ENCODE measurements around the gene VPS13D.

DNA sequence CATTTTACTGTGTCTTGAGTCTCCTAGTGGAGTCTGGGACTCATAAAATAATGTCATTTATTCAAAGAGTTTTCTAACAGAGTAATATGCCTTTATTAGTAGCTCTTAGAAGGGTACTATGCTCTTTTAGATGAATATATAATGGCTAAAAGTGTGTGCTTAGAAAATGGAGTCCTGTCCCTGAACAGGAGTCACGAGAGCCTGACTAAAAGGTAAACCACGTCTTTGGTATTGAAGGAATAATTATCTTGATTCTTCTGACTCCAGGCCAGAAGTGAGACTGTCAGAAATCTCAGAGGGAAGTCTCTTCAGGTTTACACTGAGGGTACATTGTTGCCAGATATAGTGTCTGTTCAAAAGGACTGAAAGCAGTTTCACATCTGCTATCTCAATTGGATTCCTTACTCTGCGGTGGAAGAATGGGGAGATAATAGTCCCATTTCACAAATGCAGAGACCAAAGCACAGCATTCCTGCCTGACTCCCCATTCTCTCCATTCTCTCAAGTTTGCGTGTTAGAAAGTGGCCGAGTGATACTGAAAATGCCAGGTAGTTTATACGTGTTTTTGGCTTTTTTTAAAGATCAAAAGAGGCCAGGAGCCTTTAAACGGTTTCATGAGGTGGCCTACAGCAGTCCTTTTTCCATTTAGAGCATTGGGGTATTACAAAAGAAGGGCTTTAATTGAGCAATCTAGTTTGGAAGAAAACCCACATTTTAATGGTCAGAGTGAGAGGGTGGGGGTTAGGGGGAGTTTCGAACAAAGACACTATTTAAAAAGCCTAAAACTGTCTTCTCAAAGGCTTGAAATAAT, 176.6 kb downstream of the VPS13D start:
- TF ChIP-seq, protein P1, sequence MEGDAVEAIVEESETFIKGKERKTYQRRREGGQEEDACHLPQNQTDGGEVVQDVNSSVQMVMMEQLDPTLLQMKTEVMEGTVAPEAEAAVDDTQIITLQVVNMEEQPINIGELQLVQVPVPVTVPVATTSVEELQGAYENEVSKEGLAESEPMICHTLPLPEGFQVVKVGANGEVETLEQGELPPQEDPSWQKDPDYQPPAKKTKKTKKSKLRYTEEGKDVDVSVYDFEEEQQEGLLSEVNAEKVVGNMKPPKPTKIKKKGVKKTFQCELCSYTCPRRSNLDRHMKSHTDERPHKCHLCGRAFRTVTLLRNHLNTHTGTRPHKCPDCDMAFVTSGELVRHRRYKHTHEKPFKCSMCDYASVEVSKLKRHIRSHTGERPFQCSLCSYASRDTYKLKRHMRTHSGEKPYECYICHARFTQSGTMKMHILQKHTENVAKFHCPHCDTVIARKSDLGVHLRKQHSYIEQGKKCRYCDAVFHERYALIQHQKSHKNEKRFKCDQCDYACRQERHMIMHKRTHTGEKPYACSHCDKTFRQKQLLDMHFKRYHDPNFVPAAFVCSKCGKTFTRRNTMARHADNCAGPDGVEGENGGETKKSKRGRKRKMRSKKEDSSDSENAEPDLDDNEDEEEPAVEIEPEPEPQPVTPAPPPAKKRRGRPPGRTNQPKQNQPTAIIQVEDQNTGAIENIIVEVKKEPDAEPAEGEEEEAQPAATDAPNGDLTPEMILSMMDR (IDR thresholded peaks at IDR 0.05; ENCODE audit: low read depth, low read length, poor library complexity, severe bottlenecking), result no peak
- no peak for TF ChIP-seq EZH2phosphoT487 (IDR thresholded peaks at IDR 0.05; ENCODE audit: borderline replicate concordance, low read length)

All from DOHH2 (cell line).